Endothelial cell of umbilical vein (primary cell): ENCODE results near the gene PTPRU. TPM values are rescaled to one million over a fixed set of nuclear protein-coding genes. Genes with fewer than 3 reads are reported as not detected.

Experiments used
- BruUV-seq: library from RNA; stranded (reverse); fragments of 400-500 nt; replicated peaks from 2 replicates; lab custom pipeline; 2021; lab: Mats Ljungman, UMichigan
- CTCF ChIA-PET: fragments of 300-600, 350-600 bp; sonication (Branson Sonifier 250); formaldehyde crosslinking; loops from one replicate; lab custom pipeline; 2021; ENCODE audit warnings: antibody characterized with exemption, inconsistent platforms; lab: Charles Lee
- POLR2A ChIA-PET: fragments of 300-600, 350-600 bp; sonication (Branson Sonifier 250); formaldehyde crosslinking; loops from one replicate; lab custom pipeline; 2021; ENCODE audit warnings: antibody characterized with exemption, inconsistent platforms; lab: Charles Lee
- DNase-seq: peaks from one replicate; pipeline ENCODE4 v3.0.0-alpha.2; 2011; ENCODE audit warnings: low read depth, low spot score
- FAIRE-seq: peaks from 2 replicates; lab custom pipeline; 2011; peaks lifted over from hg19 to GRCh38; lab: Jason Lieb, UNC
- H2AFZ ChIP-seq: 2 replicates; pipeline ENCODE4 v1.6.0; 2012; ENCODE audit warnings: low read depth, low read length, control low read depth, inconsistent platforms
- H3K27ac ChIP-seq: 2 replicates; pipeline ENCODE4 v1.5.1; 2011; ENCODE audit warnings: low read depth, mild to moderate bottlenecking, control low read depth, low read length, moderate library complexity; ENCODE audit not compliant: insufficient read depth
- H3K27me3 ChIP-seq, 2 experiments: 2 replicates each; pipeline versions ENCODE4 v1.6.0 to v1.6.1; 2011; ENCODE audit warnings: low read length in 2 of 2, mixed read lengths in 1 of 2; ENCODE audit not compliant: control insufficient read depth in 2 of 2, insufficient read depth in 2 of 2
- H3K36me3 ChIP-seq, 2 experiments: 2 replicates in 1 of 2; 3 replicates in 1 of 2; pipeline ENCODE4 v1.5.1; 2011; ENCODE audit warnings: low read length in 2 of 2, mild to moderate bottlenecking in 1 of 2, moderate library complexity in 1 of 2; ENCODE audit not compliant: control insufficient read depth in 2 of 2, insufficient read depth in 2 of 2; ENCODE audit errors: extremely low read depth in 1 of 2
- H3K4me1 ChIP-seq: 3 replicates; pipeline ENCODE4 v1.5.1; 2011; ENCODE audit warnings: mild to moderate bottlenecking, low read length; ENCODE audit not compliant: control insufficient read depth, insufficient read depth; ENCODE audit errors: extremely low read depth
- H3K4me2 ChIP-seq: 2 replicates; pipeline ENCODE4 v1.6.1; 2011; ENCODE audit warnings: low read length, control low read depth, mixed read lengths; ENCODE audit not compliant: insufficient read depth
- H3K4me3 ChIP-seq, 3 experiments: fragments of 200-600 bp in 1 of 3; sonication (generic), shearing (Covaris generic) in 1 of 3; replicated peaks in 1 of 3; 2 replicates each; pipeline ENCODE4 v1.5.1; 2011 to 2016; ENCODE audit warnings: control low read depth in 3 of 3, low read length in 3 of 3, mild to moderate bottlenecking in 2 of 3, inconsistent platforms in 1 of 3, low read depth in 1 of 3, moderate library complexity in 1 of 3; ENCODE audit not compliant: insufficient read depth in 1 of 3
- H3K79me2 ChIP-seq: 2 replicates; pipeline ENCODE4 v1.6.0; 2012; ENCODE audit warnings: low read length, inconsistent platforms; ENCODE audit not compliant: control insufficient read depth, insufficient read depth
- H3K9ac ChIP-seq: replicated peaks from 2 replicates; pipeline ENCODE3; 2011; ENCODE audit warnings: low read length, control low read depth; ENCODE audit not compliant: insufficient read depth; ENCODE audit errors: extremely low read depth
- H3K9me1 ChIP-seq: replicated peaks from 3 replicates; pipeline ENCODE4 v1.6.0; 2011; ENCODE audit warnings: mild to moderate bottlenecking, low read length; ENCODE audit not compliant: control insufficient read depth, insufficient read depth; ENCODE audit errors: extremely low read depth
- H3K9me3 ChIP-seq: replicated peaks from 2 replicates; pipeline ENCODE4 v1.5.1; 2012; ENCODE audit warnings: low read length, inconsistent platforms; ENCODE audit not compliant: control insufficient read depth, insufficient read depth
- H4K20me1 ChIP-seq: replicated peaks from 2 replicates; pipeline ENCODE3; 2011; ENCODE audit warnings: mild to moderate bottlenecking, low read length; ENCODE audit not compliant: control insufficient read depth, insufficient read depth; ENCODE audit errors: extremely low read depth
- CTCF ChIP-seq, 2 donors: IDR thresholded peaks; 1 replicate in 1 of 2; 2 replicates in 1 of 2; pipeline ENCODE4 v1.5.1; 2011; ENCODE audit warnings: low read length in 2 of 2, mild to moderate bottlenecking in 2 of 2, moderate library complexity in 2 of 2, control low read depth in 1 of 2, inconsistent platforms in 1 of 2, low read depth in 1 of 2; ENCODE audit not compliant: insufficient read depth in 1 of 2; ENCODE audit errors: extremely low read depth in 1 of 2
- EZH2 ChIP-seq: IDR thresholded peaks from 2 replicates; pipeline ENCODE4 v1.6.1; 2012; ENCODE audit warnings: borderline replicate concordance, low read depth, mild to moderate bottlenecking, moderate library complexity, low read length, inconsistent platforms; ENCODE audit not compliant: severe bottlenecking
- FOS ChIP-seq: IDR thresholded peaks from 2 replicates; pipeline ENCODE4 v1.6.1; 2011; ENCODE audit warnings: mild to moderate bottlenecking, low read length, moderate library complexity, borderline replicate concordance; ENCODE audit not compliant: insufficient read depth
- GATA2 ChIP-seq: IDR thresholded peaks from 2 replicates; pipeline ENCODE4 v1.7.0; 2011; ENCODE audit warnings: low read depth, mild to moderate bottlenecking, moderate library complexity, mixed read lengths, low read length; ENCODE audit not compliant: insufficient read length, insufficient read depth
- JUN ChIP-seq: IDR thresholded peaks from 2 replicates; pipeline ENCODE4 v1.6.1; 2011; ENCODE audit warnings: borderline replicate concordance, low read depth; ENCODE audit not compliant: insufficient read length, insufficient read depth
- MYC ChIP-seq: IDR thresholded peaks from one replicate; pipeline ENCODE4 v1.6.1; 2011; ENCODE audit warnings: mild to moderate bottlenecking, low read depth, low read length
- POLR2A ChIP-seq: IDR thresholded peaks from 2 replicates; pipeline ENCODE4 v1.6.1; 2012; ENCODE audit warnings: low read depth, mild to moderate bottlenecking, control low read depth, low read length
- POLR2AphosphoS5 ChIP-seq: IDR thresholded peaks from 2 replicates; pipeline ENCODE4 v1.6.1; 2012; ENCODE audit warnings: low read depth, mild to moderate bottlenecking, control low read depth, low read length, moderate library complexity; ENCODE audit not compliant: insufficient read depth
- dilution Hi-C: fragments of 300-500 bp; cut with MboI; formaldehyde crosslinking; loops from one replicate; pipeline ENCODE4 v1.15.0; 2019; ENCODE audit warnings: low sequenced_read_pairs; ENCODE audit not compliant: extremely low pct_ligation_motif_present
- intact Hi-C: fragments of 100-400 bp; cut with micrococcal nuclease; formaldehyde crosslinking; loops from one replicate; pipeline ENCODE4 v1.10.0; 2022
- polyA plus RNA-seq, 4 experiments: library from polyadenylated mRNA; depleted of rRNA in 3 of 4; stranded (reverse) in 3 of 4; unstranded in 1 of 4; fragments of >200 nt; gene quantifications; 2 replicates each; pipeline versions ENCODE4 v1.2.1 to v1.2.3, GENCODE V29; 2011 to 2012; ENCODE audit warnings: missing spikeins in 1 of 4
- total RNA-seq: library from RNA; stranded (reverse); gene quantifications from 2 replicates; pipeline ENCODE4 v1.2.3, GENCODE V29; 2021

PTPRU gene
- total and polyA plus RNA-seq, 2 donors (not counting 3 experiments of a cell fraction or from before 2014, with no cell fraction given) = 0.58 to 2.6 TPM

- intact Hi-C loops = loop anchor here (5.0 kb wide), 1 partner anchor 770 kb away; no protein-coding TSS in a partner anchor
- Histone ChIP-seq H3K4me2 (no peak overlapping the region), H3K9ac (no peak overlapping the region), H2AFZ (no peak overlapping the region), H3K27ac (no peak overlapping the region), H4K20me1 (no peaks in the 10 kb centered on the region), H3K9me3 (no peaks in the 10 kb centered on the region), H3K9me1 (no peaks in the 10 kb centered on the region), H3K4me3 (no peak overlapping the region), H3K36me3 (no peaks in the 10 kb centered on the region), H3K4me1 (no peaks in the 10 kb centered on the region), H3K79me2 (no peaks in the 10 kb centered on the region), H3K27me3 (peaks cover 0 to 2% of the 10 kb centered on the region in 2 experiments)
- POLR2A ChIA-PET = no interaction called here
- no peak for FAIRE-seq
- BruUV-seq = no TSS peak
- dilution Hi-C loops = no loop called here
- CTCF ChIA-PET = interaction anchor here (1.0 to 4.0 kb wide), 6 partner anchors 54 to 1038 kb away, joined by 4 to 34 read pairs (median 11); no protein-coding TSS in a partner anchor
- TF ChIP-seq MYC = no peak
- TF ChIP-seq JUN = no peak
- no peak for TF ChIP-seq CTCF (IDR thresholded peaks at IDR 0.05; ENCODE audit: extremely low read depth in 1 of 2, insufficient read depth in 1 of 2, low read depth in 1 of 2, low read length in 2 of 2)
- TF ChIP-seq GATA2 = no peak
- no peak for TF ChIP-seq FOS
- no peak for TF ChIP-seq POLR2A
- no peak for TF ChIP-seq EZH2
- TF ChIP-seq POLR2AphosphoS5 = no peak
- DNase-seq = no peak
These were observed 106.0 kb downstream of the PTPRU start for GRCh38 chr1:29342351-29342750.
